Measurements from ENCODE around the gene ITPR1.

Gene ITPR1

DNA sequence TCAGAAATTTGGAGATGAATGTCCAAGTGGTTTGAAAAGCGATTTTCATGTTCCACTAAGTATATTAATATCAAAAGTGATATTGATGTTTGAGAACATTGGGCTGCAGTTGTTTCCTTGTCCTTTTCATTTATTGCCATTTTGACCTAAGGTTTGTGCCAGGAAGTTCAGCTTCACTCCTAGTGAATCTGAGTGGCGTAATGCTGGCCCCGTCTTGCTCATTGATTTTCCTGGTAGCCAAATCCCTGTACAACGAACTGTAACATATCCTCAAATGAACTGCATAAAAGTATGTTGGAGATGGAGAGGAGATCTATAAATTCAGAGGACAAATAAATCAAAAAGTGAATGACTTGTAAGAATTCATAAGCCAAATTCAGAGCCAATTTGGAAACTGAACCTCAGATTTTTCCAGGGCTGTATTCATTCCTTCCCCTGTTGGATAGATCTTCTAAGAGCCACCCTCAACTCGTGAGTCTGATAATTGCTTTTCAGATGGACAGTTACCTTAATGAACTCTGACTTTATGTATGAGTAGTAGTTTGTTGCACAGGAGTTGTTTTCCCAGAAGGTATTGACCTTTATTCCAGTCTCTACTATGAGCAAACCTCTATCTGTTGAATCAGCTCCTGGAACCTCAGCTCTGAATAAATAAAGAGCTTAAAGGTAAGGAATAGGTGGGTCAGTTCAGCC is 72.8 kb downstream of the ITPR1 start:
- TF ChIP-seq, protein P1, sequence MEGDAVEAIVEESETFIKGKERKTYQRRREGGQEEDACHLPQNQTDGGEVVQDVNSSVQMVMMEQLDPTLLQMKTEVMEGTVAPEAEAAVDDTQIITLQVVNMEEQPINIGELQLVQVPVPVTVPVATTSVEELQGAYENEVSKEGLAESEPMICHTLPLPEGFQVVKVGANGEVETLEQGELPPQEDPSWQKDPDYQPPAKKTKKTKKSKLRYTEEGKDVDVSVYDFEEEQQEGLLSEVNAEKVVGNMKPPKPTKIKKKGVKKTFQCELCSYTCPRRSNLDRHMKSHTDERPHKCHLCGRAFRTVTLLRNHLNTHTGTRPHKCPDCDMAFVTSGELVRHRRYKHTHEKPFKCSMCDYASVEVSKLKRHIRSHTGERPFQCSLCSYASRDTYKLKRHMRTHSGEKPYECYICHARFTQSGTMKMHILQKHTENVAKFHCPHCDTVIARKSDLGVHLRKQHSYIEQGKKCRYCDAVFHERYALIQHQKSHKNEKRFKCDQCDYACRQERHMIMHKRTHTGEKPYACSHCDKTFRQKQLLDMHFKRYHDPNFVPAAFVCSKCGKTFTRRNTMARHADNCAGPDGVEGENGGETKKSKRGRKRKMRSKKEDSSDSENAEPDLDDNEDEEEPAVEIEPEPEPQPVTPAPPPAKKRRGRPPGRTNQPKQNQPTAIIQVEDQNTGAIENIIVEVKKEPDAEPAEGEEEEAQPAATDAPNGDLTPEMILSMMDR (conservative IDR thresholded peaks at IDR 0.05; ENCODE audit: control insufficient read depth, insufficient read depth, low read depth, low read length), result no peak
- no peak for DNase-seq (ENCODE audit: low read depth)
- H3K4me3 ChIP-seq (ENCODE audit: control insufficient read depth, low read depth, low read length), result no peak overlapping the region

DNA sequence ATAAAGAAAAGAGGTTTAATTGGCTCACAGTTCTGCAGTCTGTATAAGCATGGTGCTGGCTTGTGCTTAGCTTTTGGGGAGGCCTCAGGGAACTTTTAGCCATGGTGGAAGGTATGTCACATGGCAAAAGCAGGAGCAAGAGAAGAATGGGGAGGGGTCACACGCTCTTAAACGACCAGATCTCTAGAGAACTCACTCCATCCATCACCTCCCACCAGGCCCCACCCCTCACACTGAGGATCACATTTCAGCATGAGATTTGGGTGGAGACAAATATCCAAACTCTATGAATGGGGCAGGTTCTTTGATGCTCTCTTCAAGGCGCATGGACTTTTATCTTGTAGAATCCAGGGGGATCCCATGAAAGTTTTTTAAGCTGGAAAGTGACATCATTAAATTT is 75.7 kb downstream of the ITPR1 start:
- no peak overlapping the region for H3K4me3 ChIP-seq (ENCODE audit: control insufficient read depth, low read depth, low read length)
- TF ChIP-seq, protein P1 (conservative IDR thresholded peaks at IDR 0.05; ENCODE audit: control insufficient read depth, insufficient read depth, low read depth, low read length), result no peak
- no peak for DNase-seq (ENCODE audit: low read depth)

DNA sequence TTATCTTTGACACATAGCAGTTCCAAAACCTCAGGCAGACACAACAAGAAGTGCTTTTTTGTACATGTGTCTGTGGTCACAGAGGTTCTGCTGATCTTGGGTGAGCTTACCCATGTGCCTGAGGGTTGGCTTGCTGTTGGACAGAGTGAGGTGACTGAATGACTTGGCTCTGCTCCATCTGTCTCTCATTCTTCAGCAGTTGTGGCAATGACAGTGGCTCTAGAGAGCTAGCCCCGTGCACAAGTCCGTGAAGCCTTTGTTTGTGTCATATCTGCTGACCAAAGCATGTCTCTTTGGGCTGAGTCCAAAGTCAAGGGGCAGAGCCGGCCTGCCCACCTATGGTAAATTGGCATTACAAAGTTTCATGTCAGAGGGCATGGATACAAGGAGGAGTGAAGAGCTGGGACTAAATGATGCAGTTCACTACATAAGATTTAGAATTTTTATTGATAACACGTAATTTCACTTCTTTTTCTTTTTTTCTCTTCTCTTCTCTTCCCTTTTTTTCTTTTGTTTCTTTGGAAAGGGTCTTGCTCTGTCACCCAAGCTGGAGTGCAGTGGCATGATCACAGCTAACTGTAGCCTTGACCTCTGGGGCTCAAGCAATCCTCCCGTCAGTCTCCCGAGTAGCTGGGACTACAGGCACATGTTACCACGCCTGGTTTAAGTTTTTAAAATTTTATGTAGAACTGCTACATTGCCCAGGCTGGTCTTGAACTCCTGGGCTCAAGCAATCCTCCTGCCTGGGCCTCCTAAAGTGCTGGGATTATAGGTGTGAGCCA is 77.9 kb downstream of the ITPR1 start:
- H3K4me3 ChIP-seq (ENCODE audit: control insufficient read depth, low read depth, low read length), result no peak overlapping the region
- TF ChIP-seq, protein P1 (conservative IDR thresholded peaks at IDR 0.05; ENCODE audit: control insufficient read depth, insufficient read depth, low read depth, low read length), result no peak
- no peak for DNase-seq (ENCODE audit: low read depth)

DNA sequence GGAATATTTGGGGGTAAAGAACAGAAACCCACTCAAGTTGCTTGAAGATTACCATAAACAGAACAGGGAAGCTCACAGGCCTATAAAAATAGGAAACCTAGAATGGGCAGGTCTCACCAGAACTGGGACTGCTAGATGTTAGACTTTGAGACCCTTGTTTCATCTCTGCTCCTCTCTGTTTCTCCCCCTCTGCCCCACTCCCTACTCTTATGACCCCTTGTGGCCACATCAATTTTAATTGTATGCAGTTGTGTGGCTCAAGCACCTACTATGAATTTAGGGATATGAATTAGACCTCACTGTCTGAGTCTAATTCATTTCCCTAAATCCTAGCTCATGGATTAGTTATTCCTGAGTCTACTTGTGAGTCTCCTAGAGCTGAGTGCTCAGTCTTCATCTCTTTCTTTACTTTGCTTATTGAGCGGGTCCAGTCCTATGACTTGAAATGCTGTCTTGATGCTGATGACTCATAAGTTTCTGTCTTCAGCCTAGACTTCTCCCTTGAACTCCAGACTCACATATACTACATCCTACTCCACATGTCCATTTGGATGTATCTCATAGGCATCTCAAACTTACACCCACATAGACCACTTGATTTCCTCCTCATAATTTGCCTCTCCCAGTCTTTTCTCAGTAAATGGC is 78.7 kb downstream of the ITPR1 start:
- peak; percentile 19 for DNase-seq (ENCODE audit: low read depth)
- TF ChIP-seq, protein P1 (conservative IDR thresholded peaks at IDR 0.05; ENCODE audit: control insufficient read depth, insufficient read depth, low read depth, low read length), result no peak
- no peak overlapping the region for H3K4me3 ChIP-seq (ENCODE audit: control insufficient read depth, low read depth, low read length)

DNA sequence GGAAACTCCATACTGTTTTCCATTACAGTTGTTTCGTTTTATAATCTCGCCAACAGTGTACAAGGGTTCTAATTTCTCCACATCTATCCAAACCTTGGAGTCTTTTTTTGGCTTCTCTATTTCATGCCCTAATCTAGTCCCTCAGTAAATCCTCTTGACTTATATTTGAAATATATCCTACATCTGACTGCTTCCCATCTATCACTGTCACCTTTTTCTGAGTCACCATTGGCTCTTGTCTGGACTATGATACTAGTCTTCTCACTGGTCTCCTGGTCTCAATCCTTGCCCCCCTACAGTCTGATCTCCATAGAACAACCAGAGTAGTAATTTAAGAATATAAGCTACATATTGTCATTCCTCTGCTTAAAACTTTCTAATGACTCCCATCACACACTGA is 80.0 kb downstream of the ITPR1 start:
- no peak for DNase-seq (ENCODE audit: low read depth)
- TF ChIP-seq, protein P1 (conservative IDR thresholded peaks at IDR 0.05; ENCODE audit: control insufficient read depth, insufficient read depth, low read depth, low read length), result no peak
- no peak overlapping the region for H3K4me3 ChIP-seq (ENCODE audit: control insufficient read depth, low read depth, low read length)

DNA sequence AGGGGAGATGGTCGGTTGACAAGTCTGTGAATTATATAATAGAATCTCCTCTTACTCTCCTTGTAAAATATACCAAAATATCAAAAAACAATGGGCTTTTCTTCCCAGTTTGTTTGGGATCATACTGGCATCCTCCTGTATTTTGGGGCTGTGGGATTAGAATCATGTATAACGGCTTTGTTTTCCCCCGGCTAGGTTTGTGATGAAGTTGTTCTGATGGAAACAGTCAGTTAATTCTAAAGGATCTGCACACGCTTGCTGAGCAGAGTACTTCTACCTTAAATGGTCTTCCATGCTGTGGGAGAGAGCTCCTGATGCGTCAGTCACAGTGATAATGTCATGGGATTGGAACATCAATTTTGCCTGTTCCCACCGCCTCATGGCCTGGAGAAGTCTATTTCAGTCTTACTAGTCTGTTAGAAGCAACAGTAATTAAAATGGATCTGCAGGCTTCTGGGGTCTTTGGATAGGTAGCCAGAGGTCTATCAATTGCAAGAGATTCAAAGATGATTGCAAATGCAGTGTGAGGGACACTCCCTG is 81.3 kb downstream of the ITPR1 start:
- no peak for DNase-seq (ENCODE audit: low read depth)
- TF ChIP-seq, protein P1 (conservative IDR thresholded peaks at IDR 0.05; ENCODE audit: control insufficient read depth, insufficient read depth, low read depth, low read length), result no peak
- H3K4me3 ChIP-seq (ENCODE audit: control insufficient read depth, low read depth, low read length), result no peak overlapping the region
